H9 (cell line): ENCODE data around the gene NPHS2. TPM values are rescaled to one million over a fixed set of nuclear protein-coding genes. Genes with fewer than 3 reads are reported as not detected.

ENCODE experiments used
- DNase-seq: peaks from one replicate; pipeline ENCODE4 v3.0.0-alpha.2; 2017
- H2AFZ ChIP-seq: one replicate; pipeline ENCODE4 v1.6.1; 2013; ENCODE audit warnings: mild to moderate bottlenecking, low read length, control low read depth, moderate library complexity
- H2AK5ac ChIP-seq: 2 replicates; pipeline ENCODE4 v1.6.1; 2013; ENCODE audit warnings: low read length, control low read depth, mixed read lengths; ENCODE audit not compliant: insufficient read length
- H2BK120ac ChIP-seq: one replicate; pipeline ENCODE4 v1.6.1; 2013; ENCODE audit warnings: low read depth, mild to moderate bottlenecking, low read length, control low read depth, inconsistent platforms; ENCODE audit not compliant: poor library complexity, severe bottlenecking
- H2BK12ac ChIP-seq: 2 replicates; pipeline ENCODE4 v1.6.1; 2013; ENCODE audit warnings: low read length, control low read depth, mixed read lengths, low read depth; ENCODE audit not compliant: insufficient read length
- H2BK15ac ChIP-seq: 2 replicates; pipeline ENCODE4 v1.6.1; 2013; ENCODE audit warnings: low read depth, low read length, control low read depth
- H2BK20ac ChIP-seq: one replicate; pipeline ENCODE4 v1.6.1; 2013; ENCODE audit warnings: low read depth, mild to moderate bottlenecking, low read length, control low read depth, inconsistent platforms; ENCODE audit not compliant: poor library complexity, severe bottlenecking
- H2BK5ac ChIP-seq: 2 replicates; pipeline ENCODE4 v1.6.1; 2013; ENCODE audit warnings: low read length, control low read depth, mixed read lengths; ENCODE audit not compliant: insufficient read length
- H3K14ac ChIP-seq: 2 replicates; pipeline ENCODE4 v1.6.1; 2013; ENCODE audit warnings: low read length, control low read depth; ENCODE audit not compliant: insufficient read depth
- H3K18ac ChIP-seq: 2 replicates; pipeline ENCODE4 v1.6.1; 2013; ENCODE audit warnings: low read depth, mild to moderate bottlenecking, mixed read lengths, low read length, control low read depth; ENCODE audit not compliant: insufficient read length
- H3K23ac ChIP-seq: 2 replicates; pipeline ENCODE4 v1.6.1; 2013; ENCODE audit warnings: low read length, control low read depth, mixed read lengths, low read depth; ENCODE audit not compliant: insufficient read length
- H3K23me2 ChIP-seq: 2 replicates; pipeline ENCODE4 v1.6.1; 2013; ENCODE audit warnings: low read depth, mild to moderate bottlenecking, mixed read lengths, low read length, control low read depth; ENCODE audit not compliant: insufficient read length, poor library complexity, severe bottlenecking
- H3K27ac ChIP-seq: 2 replicates; pipeline ENCODE4 v1.5.1; 2013; ENCODE audit warnings: low read length, control low read depth, mixed read lengths, low read depth; ENCODE audit not compliant: insufficient read length
- H3K27me3 ChIP-seq: 2 replicates; pipeline ENCODE4 v1.6.1; 2013; ENCODE audit warnings: low read length, control low read depth, inconsistent platforms; ENCODE audit not compliant: insufficient read depth
- H3K4ac ChIP-seq: 2 replicates; pipeline ENCODE4 v1.6.1; 2013; ENCODE audit warnings: low read depth, mild to moderate bottlenecking, control low read depth, inconsistent platforms, low read length, moderate library complexity
- H3K4me1 ChIP-seq: 2 replicates; pipeline ENCODE4 v1.6.1; 2013; ENCODE audit warnings: low read length, control low read depth, inconsistent platforms; ENCODE audit not compliant: insufficient read depth
- H3K4me2 ChIP-seq: 2 replicates; pipeline ENCODE4 v1.6.1; 2013; ENCODE audit warnings: low read length, control low read depth, mixed read lengths; ENCODE audit not compliant: insufficient read length, insufficient read depth
- H3K56ac ChIP-seq: 2 replicates; pipeline ENCODE4 v1.6.1; 2013; ENCODE audit warnings: low read depth, mild to moderate bottlenecking, mixed read lengths, low read length, control low read depth; ENCODE audit not compliant: insufficient read length
- H3K79me1 ChIP-seq: 2 replicates; pipeline ENCODE4 v1.6.1; 2013; ENCODE audit warnings: low read depth, mild to moderate bottlenecking, moderate library complexity, low read length, control low read depth, inconsistent platforms; ENCODE audit not compliant: insufficient read depth, poor library complexity, severe bottlenecking
- H3K79me2 ChIP-seq: 2 replicates; pipeline ENCODE4 v1.6.1; 2013; ENCODE audit warnings: low read length, control low read depth, inconsistent platforms; ENCODE audit not compliant: insufficient read depth
- H3K9ac ChIP-seq: 2 replicates; pipeline ENCODE4 v1.6.1; 2013; ENCODE audit warnings: low read length, control low read depth, mixed read lengths; ENCODE audit not compliant: insufficient read length; ENCODE audit errors: extremely low read depth
- H3K9me3 ChIP-seq: one replicate; pipeline ENCODE4 v1.6.1; 2013; ENCODE audit warnings: low read depth, low read length, inconsistent platforms; ENCODE audit not compliant: control insufficient read depth
- H3T11ph ChIP-seq: one replicate; pipeline ENCODE4 v1.6.1; 2013; ENCODE audit warnings: mild to moderate bottlenecking, low read length, control low read depth, inconsistent platforms
- H4K20me1 ChIP-seq: one replicate; pipeline ENCODE4 v1.6.1; 2013; ENCODE audit not compliant: control insufficient read depth, insufficient read length, insufficient read depth
- H4K5ac ChIP-seq: 2 replicates; pipeline ENCODE4 v1.6.1; 2013; ENCODE audit warnings: low read depth, mild to moderate bottlenecking, mixed read lengths, low read length, control low read depth; ENCODE audit not compliant: insufficient read length
- H4K8ac ChIP-seq: replicated peaks from 2 replicates; pipeline ENCODE4 v1.6.1; 2013; ENCODE audit warnings: low read length, control low read depth, mixed read lengths, low read depth; ENCODE audit not compliant: insufficient read length
- H4K91ac ChIP-seq: 2 replicates; pipeline ENCODE4 v1.6.1; 2013; ENCODE audit warnings: low read depth, mild to moderate bottlenecking, moderate library complexity, mixed read lengths, low read length, control low read depth; ENCODE audit not compliant: insufficient read length
- H3K27ac Mint-ChIP-seq, 3 experiments: 2 replicates in 2 of 3; 3 replicates in 1 of 3; pipeline ENCODE4 v1.8.0; 2020 to 2021; ENCODE audit warnings: mixed read lengths in 3 of 3, mild to moderate bottlenecking in 1 of 3, moderate library complexity in 1 of 3
- H3K27me3 Mint-ChIP-seq: 2 replicates; pipeline ENCODE4 v1.8.0; 2021; ENCODE audit warnings: low read depth, mild to moderate bottlenecking, moderate library complexity, mixed read lengths
- H3K36me3 Mint-ChIP-seq, 3 experiments: 2 replicates in 2 of 3; 3 replicates in 1 of 3; pipeline ENCODE4 v1.8.0; 2020 to 2021; ENCODE audit warnings: low read depth in 3 of 3, mixed read lengths in 3 of 3; ENCODE audit not compliant: insufficient read depth in 1 of 3
- H3K4me1 Mint-ChIP-seq, 2 experiments: 2 replicates each; pipeline ENCODE4 v1.8.0; 2020; ENCODE audit warnings: mixed read lengths in 2 of 2
- H3K4me3 Mint-ChIP-seq, 2 experiments: 2 replicates in 1 of 2; 3 replicates in 1 of 2; pipeline ENCODE4 v1.8.0; 2020 to 2021; ENCODE audit warnings: mild to moderate bottlenecking in 2 of 2, mixed read lengths in 2 of 2, moderate library complexity in 1 of 2
- H3K9me3 Mint-ChIP-seq, 2 experiments: 2 replicates in 1 of 2; 3 replicates in 1 of 2; pipeline ENCODE4 v1.8.0; 2020; ENCODE audit warnings: mild to moderate bottlenecking in 2 of 2, mixed read lengths in 2 of 2, moderate library complexity in 1 of 2
- WGBS: extraction: QIAGEN DNeasy Blood & Tissue Kit; methylation state at CpG from one replicate; pipeline ENCODE4 v1.1.7; 2013; ENCODE audit warnings: missing lambda C conversion rate, low lambda C conversion rate, mixed read lengths; ENCODE audit not compliant: insufficient read length; ENCODE audit errors: extremely low coverage; 5-methylcytosine and 5-hydroxymethylcytosine counted together
- total RNA-seq: library from RNA; stranded (reverse); gene quantifications from 2 replicates; pipeline ENCODE4 v1.2.1, GENCODE V29; 2021
- TF ChIP-seq, protein P1 (sequence below): fragments of 200-600 bp; sonication (generic); conservative IDR thresholded peaks from 3 replicates; pipeline ENCODE4 v1.8.0; 2021; ENCODE audit warnings: antibody characterized with exemption, mild to moderate bottlenecking

Gene NPHS2
- total RNA-seq, 1 experiment from 2014 or later, result not detected

DNA sequence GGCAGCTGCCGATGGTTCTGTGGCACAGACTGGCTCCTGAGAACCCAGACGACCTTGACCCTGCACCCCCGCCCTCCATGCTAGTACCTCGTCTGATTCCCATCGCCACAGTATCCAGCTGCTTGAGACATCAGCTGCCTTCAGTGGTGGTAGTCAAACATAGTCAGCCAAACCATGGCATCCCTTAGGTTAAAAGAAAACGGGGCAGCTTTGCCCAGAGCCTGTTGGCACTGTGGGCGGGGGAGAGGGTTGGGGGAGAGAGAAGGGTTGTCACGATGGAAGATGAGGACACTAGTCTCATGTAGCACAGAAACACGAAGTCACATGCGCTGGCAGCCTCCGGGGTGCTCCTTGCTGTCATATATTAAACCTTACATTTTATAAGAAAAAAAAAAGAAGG lies 14.9 kb upstream of the NPHS2 start:
- Histone ChIP-seq H4K91ac (no peak overlapping the region), H3K14ac (no peak overlapping the region), H3K27me3 (peaks cover 9% of the 10 kb centered on the region; the same call in 1 of the 2 replicates), H3K4me1 (no peaks in the 10 kb centered on the region), H2AFZ (no peak overlapping the region), H2BK12ac (no peak overlapping the region), H3K4me2 (no peak overlapping the region), H3K56ac (no peak overlapping the region), H3K9ac (no peak overlapping the region), H3K18ac (no peak overlapping the region), H3T11ph (no peak overlapping the region), H4K8ac (no peak overlapping the region), H2AK5ac (no peak overlapping the region), H2BK20ac (no peak overlapping the region), H3K79me2 (no peaks in the 10 kb centered on the region), H3K9me3 (no peaks in the 10 kb centered on the region), H3K23me2 (no peaks in the 10 kb centered on the region), H4K5ac (no peak overlapping the region), H3K79me1 (no peaks in the 10 kb centered on the region), H2BK15ac (no peak overlapping the region), H2BK120ac (no peak overlapping the region), H4K20me1 (no peaks in the 10 kb centered on the region), H3K27ac (no peak overlapping the region), H2BK5ac (no peak overlapping the region), H3K23ac (no peak overlapping the region), H3K4ac (no peak overlapping the region)
- Mint-ChIP-seq H3K9me3 (peaks cover 3 to 7% of the 10 kb centered on the region in 2 experiments; a peak in 4 of 5 replicates), H3K27ac (no peak overlapping the region), H3K4me3 (no peak overlapping the region), H3K36me3 (peaks cover 0 to 1% (median 0%) of the 10 kb centered on the region in 3 experiments; a peak in 2 of 7 replicates), H3K4me1 (peaks cover 3 to 7% of the 10 kb centered on the region in 2 experiments), H3K27me3 (peaks cover 49% of the 10 kb centered on the region)
- no CpG with 5 or more reads among the region's 11 CpGs for WGBS
- DNase-seq, result no peak
- TF ChIP-seq, protein P1, sequence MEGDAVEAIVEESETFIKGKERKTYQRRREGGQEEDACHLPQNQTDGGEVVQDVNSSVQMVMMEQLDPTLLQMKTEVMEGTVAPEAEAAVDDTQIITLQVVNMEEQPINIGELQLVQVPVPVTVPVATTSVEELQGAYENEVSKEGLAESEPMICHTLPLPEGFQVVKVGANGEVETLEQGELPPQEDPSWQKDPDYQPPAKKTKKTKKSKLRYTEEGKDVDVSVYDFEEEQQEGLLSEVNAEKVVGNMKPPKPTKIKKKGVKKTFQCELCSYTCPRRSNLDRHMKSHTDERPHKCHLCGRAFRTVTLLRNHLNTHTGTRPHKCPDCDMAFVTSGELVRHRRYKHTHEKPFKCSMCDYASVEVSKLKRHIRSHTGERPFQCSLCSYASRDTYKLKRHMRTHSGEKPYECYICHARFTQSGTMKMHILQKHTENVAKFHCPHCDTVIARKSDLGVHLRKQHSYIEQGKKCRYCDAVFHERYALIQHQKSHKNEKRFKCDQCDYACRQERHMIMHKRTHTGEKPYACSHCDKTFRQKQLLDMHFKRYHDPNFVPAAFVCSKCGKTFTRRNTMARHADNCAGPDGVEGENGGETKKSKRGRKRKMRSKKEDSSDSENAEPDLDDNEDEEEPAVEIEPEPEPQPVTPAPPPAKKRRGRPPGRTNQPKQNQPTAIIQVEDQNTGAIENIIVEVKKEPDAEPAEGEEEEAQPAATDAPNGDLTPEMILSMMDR, result no peak
